Prostate gland (tissue), 2 donors: ENCODE results near the gene PLA2G3. TPM values are rescaled to one million over a fixed set of nuclear protein-coding genes. Genes with fewer than 3 reads are reported as not detected.

ENCODE experiments used
- DNase-seq: peaks from one replicate; pipeline ENCODE4 v3.0.0-alpha.2; 2019; ENCODE audit warnings: low spot score
- H3K27ac ChIP-seq, 2 donors: fragments of 200-600 bp; sonication (generic); 2 replicates each; pipeline ENCODE4 v1.5.1; 2017 to 2019
- H3K27me3 ChIP-seq: fragments of 200-600 bp; sonication (generic); replicated peaks from 2 replicates; pipeline ENCODE4 v1.5.1; 2019; ENCODE audit not compliant: insufficient read depth
- H3K36me3 ChIP-seq, 2 donors: fragments of 200-600 bp; sonication (generic); 1 replicate in 1 of 2; 2 replicates in 1 of 2; pipeline versions ENCODE4 v1.5.1 to v1.8.1; 2017 to 2019
- H3K4me1 ChIP-seq: fragments of 200-600 bp; sonication (generic); replicated peaks from 2 replicates; pipeline ENCODE4 v1.5.1; 2019
- H3K4me3 ChIP-seq, 2 donors: fragments of 200-600 bp; sonication (generic); 2 replicates each; pipeline ENCODE4 v1.5.1; 2017 to 2019
- H3K9me3 ChIP-seq: fragments of 200-600 bp; sonication (generic); 2 replicates; pipeline ENCODE4 v1.5.1; 2017
- POLR2A ChIP-seq: fragments of 450-650 bp; IDR thresholded peaks from one replicate; pipeline ENCODE4 v1.6.1; 2016; ENCODE audit warnings: antibody characterized with exemption, mild to moderate bottlenecking
- POLR2AphosphoS5 ChIP-seq: sonication (generic); formaldehyde crosslinking; IDR thresholded peaks from one replicate; pipeline ENCODE4 v1.6.1; 2017; ENCODE audit warnings: antibody characterized with exemption
- WGBS: methylation state at CpG from one replicate; pipeline ENCODE4 v1.1.5; 2018; 5-methylcytosine and 5-hydroxymethylcytosine counted together
- intact Hi-C: fragments of 100-400 bp; cut with DNase I; formaldehyde crosslinking; loops from one replicate; pipeline ENCODE4 v1.14.2; 2022
- total RNA-seq, 2 donors: library from RNA; depleted of rRNA; stranded (reverse); fragments of >200 nt; gene quantifications; one replicate each; pipeline ENCODE4 v1.1.0, GENCODE V29; 2016
- TF ChIP-seq, protein P1 (sequence below), 4 experiments: fragments of 200-600 bp in 2 of 4; fragments of 450-650 bp in 2 of 4; sonication (generic) in 2 of 4; IDR thresholded peaks; 1 replicate in 3 of 4; 2 replicates in 1 of 4; pipeline ENCODE4 v1.5.1; 2016 to 2019; ENCODE audit warnings: antibody characterized with exemption in 4 of 4, mild to moderate bottlenecking in 2 of 4, moderate library complexity in 2 of 4

PLA2G3 gene
- total RNA-seq, 2 donors from 2014 or later = 0.23 to 1.5 TPM

DNA sequence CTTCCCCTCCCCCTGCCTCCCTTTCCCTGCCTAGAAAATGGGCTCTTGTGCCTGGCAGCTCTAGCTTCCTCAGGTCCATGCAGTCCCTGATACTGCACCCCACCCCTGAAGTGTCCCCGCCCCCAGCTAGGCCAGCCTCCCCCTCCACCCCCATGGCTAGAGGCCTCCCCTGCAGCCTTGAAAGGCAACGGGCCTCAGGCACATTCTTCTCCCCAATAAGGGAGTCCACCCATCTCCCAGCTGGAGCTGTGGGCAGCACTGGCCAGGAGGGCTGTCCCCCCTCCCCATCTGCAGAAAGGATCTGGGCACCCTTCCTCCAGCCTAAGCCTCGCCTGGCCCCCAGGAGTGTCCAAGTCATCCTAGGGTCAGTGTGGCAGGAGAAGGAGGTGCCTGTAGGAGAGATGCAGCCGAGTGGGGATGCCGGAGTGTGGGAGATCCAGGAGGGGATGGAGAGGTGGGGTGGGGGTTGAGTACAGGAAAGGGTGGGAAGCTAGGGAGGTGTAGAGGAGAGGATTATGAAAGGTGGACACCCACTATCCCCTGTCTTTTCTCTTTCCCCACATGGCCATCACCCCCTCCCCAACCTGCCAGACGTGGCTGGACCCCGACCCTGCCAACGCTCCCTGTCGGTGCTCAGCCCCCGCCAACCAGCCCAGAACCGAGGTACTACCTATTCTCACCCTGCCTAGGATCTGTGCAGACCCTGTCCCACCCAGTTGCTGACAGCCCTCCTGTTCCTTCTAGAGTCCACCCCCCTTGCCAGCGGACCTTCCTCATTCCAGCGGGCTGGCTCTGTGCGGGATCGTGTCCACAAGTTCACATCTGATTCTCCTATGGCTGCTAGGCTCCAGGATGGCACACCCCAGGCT is 49.9 kb downstream of the PLA2G3 start:
- H3K27me3 ChIP-seq = no peaks in the 10 kb centered on the region
- H3K27ac ChIP-seq = peak overlapping the region; percentile 77 to 90
- intact Hi-C loops = loop anchor here (2.0 kb wide), 1 partner anchor 14 kb away; no protein-coding TSS in a partner anchor
- H3K4me3 ChIP-seq = no peak overlapping the region
- H3K36me3 ChIP-seq = peaks cover 0 to 20% of the 10 kb centered on the region in 2 donors
- H3K9me3 ChIP-seq = no peaks in the 10 kb centered on the region
- H3K4me1 ChIP-seq = no peaks in the 10 kb centered on the region
- 71% methylated on average over 13 of the region's 15 CpGs for WGBS
- DNase-seq = no peak
- TF ChIP-seq, protein P1, sequence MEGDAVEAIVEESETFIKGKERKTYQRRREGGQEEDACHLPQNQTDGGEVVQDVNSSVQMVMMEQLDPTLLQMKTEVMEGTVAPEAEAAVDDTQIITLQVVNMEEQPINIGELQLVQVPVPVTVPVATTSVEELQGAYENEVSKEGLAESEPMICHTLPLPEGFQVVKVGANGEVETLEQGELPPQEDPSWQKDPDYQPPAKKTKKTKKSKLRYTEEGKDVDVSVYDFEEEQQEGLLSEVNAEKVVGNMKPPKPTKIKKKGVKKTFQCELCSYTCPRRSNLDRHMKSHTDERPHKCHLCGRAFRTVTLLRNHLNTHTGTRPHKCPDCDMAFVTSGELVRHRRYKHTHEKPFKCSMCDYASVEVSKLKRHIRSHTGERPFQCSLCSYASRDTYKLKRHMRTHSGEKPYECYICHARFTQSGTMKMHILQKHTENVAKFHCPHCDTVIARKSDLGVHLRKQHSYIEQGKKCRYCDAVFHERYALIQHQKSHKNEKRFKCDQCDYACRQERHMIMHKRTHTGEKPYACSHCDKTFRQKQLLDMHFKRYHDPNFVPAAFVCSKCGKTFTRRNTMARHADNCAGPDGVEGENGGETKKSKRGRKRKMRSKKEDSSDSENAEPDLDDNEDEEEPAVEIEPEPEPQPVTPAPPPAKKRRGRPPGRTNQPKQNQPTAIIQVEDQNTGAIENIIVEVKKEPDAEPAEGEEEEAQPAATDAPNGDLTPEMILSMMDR (IDR thresholded peaks at IDR 0.05) = no peak
- TF ChIP-seq POLR2AphosphoS5 (peak; percentile 16), POLR2A (no peak)

DNA sequence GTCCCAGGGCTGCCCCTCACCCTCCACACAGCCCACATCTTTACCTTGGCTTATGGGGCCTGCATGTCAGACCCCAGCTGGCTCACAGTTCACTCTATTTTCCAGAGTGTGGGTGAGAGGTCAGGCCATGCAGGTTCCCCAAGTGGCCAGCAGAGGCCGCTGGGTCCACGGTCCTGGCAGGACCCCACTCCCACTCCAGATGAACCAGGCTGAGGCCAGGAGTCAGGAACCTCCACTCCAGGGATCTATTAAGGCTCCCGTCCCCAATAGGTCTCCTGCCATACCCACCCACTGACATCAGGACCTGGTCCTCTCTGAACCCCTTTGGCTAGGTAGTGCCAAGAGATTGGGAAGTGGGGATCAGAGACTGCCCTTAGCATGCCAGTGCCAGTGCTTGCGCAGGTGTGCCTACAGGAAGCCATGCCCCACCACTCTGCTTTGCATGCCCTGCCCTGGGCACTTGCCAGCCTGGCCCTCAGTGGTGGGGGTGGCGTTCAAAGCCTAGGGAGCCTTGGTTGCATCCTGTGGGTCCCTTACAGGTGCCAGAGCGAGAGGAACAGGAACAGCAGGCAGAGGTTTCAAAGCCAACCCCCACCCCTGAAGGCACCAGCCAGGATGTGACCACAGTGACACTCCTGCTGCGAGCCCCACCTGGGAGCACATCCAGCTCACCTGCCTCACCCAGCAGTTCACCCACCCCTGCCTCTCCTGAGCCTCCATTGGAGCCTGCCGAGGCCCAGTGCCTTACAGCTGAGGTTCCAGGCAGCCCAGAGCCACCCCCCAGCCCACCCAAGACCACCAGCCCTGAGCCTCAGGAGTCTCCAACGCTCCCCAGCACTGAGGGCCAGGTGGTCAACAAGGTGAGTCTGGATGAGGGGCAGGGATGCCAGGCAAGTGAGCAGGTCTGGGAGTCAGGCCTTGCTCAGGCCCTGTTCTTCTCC is 50.9 kb downstream of the PLA2G3 start:
- DNase-seq = no peak
- H3K27ac ChIP-seq = peak overlapping the region; percentile 77 to 90
- H3K4me3 ChIP-seq = no peak overlapping the region
- H3K27me3 ChIP-seq = no peaks in the 10 kb centered on the region
- WGBS = 63% methylated on average over 9 of the region's 9 CpGs
- no peaks in the 10 kb centered on the region for H3K9me3 ChIP-seq
- no peaks in the 10 kb centered on the region for H3K4me1 ChIP-seq
- intact Hi-C loops = loop anchor here (2.0 kb wide), 2 partner anchors 15 to 59 kb away; no protein-coding TSS in a partner anchor
- H3K36me3 ChIP-seq = peaks cover 0 to 20% of the 10 kb centered on the region in 2 donors
- TF ChIP-seq, protein P1 (IDR thresholded peaks at IDR 0.05) = peak; percentile 53 to 81 (median 65)
- TF ChIP-seq POLR2A = no peak
- peak; percentile 14 for TF ChIP-seq POLR2AphosphoS5

DNA sequence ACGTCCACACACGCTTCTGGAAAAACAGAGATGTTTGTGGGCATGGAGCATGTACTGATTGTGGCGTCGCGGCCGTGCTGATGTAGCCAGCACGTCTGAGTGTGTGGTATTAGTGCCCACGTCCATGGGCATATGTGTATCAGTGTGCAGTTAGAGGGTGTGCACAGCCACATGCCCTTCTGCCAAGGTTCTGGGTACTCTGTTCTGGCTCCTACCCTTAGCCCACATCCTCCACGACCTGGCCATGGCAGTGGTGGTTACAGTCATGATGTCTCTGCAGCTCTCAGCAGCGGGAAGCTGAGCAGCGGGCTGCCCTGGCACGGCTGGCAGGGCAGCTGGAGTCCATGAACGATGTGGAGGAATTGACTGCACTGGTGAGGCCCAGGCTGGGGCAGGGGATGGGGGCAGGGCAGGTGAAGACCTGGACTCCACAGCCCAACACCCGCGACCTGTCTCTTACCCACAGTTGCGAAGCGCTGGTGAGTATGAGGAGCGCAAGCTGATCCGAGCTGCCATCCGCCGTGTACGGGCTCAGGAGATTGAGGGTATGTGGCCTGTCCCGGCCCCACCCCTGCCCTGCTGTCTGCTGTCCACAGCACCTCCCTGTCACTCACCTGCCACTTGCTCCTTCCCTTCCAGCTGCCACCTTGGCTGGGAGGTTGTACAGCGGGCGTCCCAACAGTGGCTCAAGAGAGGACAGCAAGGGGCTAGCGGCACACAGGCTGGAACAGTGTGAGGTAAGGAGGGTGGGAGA is 51.9 kb downstream of the PLA2G3 start:
- peak overlapping the region in 1 of 2 donors; percentile 90 for H3K27ac ChIP-seq
- H3K36me3 ChIP-seq = peaks cover 0 to 20% of the 10 kb centered on the region in 2 donors
- 76% methylated on average over 15 of the region's 26 CpGs for WGBS
- intact Hi-C loops = loop anchor here (2.0 kb wide), 1 partner anchor 60 kb away; no protein-coding TSS in a partner anchor
- H3K9me3 ChIP-seq = no peaks in the 10 kb centered on the region
- no peak for DNase-seq
- no peak overlapping the region for H3K4me3 ChIP-seq
- no peaks in the 10 kb centered on the region for H3K27me3 ChIP-seq
- no peaks in the 10 kb centered on the region for H3K4me1 ChIP-seq
- TF ChIP-seq POLR2AphosphoS5 (no peak), POLR2A (no peak)
- TF ChIP-seq, protein P1 (IDR thresholded peaks at IDR 0.05) = no peak

DNA sequence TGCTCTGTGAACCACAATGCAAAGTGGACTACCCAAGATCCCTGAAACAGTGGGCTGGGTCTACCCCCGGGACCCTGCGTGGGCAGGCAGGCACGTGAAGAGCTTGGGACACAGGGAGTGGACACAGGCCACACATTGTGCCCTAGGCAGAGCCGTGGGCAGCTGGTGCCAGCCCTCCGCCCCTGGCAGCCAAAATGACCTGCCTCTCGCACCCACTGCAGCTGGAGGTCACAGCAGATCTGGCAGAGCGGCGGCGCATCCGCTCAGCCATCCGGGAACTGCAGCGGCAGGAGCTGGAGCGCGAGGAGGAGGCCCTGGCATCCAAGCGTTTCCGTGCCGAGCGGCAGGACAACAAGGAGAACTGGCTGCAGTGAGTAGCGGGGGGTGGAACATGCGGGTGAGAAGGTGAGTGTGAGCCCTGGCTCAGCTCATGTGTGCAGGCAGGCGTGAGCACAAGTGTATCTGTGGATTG is 52.5 kb downstream of the PLA2G3 start:
- Histone ChIP-seq H3K27ac (peak overlapping the region in 1 of 2 donors; percentile 90), H3K9me3 (no peaks in the 10 kb centered on the region), H3K4me3 (no peak overlapping the region), H3K4me1 (peaks cover 2% of the 10 kb centered on the region), H3K27me3 (no peaks in the 10 kb centered on the region), H3K36me3 (peaks cover 0 to 20% of the 10 kb centered on the region in 2 donors)
- 72% methylated on average over 17 of the region's 21 CpGs for WGBS
- no peak for DNase-seq
- intact Hi-C loops = loop anchor here (2.0 kb wide), 1 partner anchor 61 kb away; no protein-coding TSS in a partner anchor
- TF ChIP-seq, protein P1 (IDR thresholded peaks at IDR 0.05) = no peak
- TF ChIP-seq POLR2A (no peak), POLR2AphosphoS5 (no peak)
